RWPE2 (cell line): ENCODE results near the gene DTYMK.

Experiments
- ATAC-seq: fragments of 200-7000 bp; cut with Tn5 transposase; 3 replicates; pipeline ENCODE4 v1.9.1; 2021; ENCODE audit warnings: low read depth
- DNase-seq: peaks from one replicate; pipeline ENCODE4 v3.0.0-alpha.2; 2020; ENCODE audit warnings: low spot score
- H3K27ac ChIP-seq: fragments of 450-650 bp; 2 replicates; pipeline ENCODE4 v1.5.1; 2017; ENCODE audit warnings: mild to moderate bottlenecking; ENCODE audit not compliant: poor library complexity, severe bottlenecking
- H3K27me3 ChIP-seq: fragments of 250-450 bp; sonication (Bioruptor Pico); 2 replicates; pipeline ENCODE4 v1.5.1; 2021; ENCODE audit warnings: mild to moderate bottlenecking, moderate library complexity; ENCODE audit not compliant: insufficient read depth, poor library complexity, severe bottlenecking
- H3K36me3 ChIP-seq: fragments of 250-450 bp; sonication (Bioruptor Pico); 2 replicates; pipeline ENCODE4 v1.5.1; 2020; ENCODE audit warnings: low read depth, mild to moderate bottlenecking, moderate library complexity
- H3K4me1 ChIP-seq: fragments of 250-450 bp; sonication (Bioruptor Pico); 2 replicates; pipeline ENCODE4 v1.5.1; 2021; ENCODE audit warnings: mild to moderate bottlenecking, moderate library complexity; ENCODE audit not compliant: insufficient read depth, poor library complexity, severe bottlenecking
- H3K4me3 ChIP-seq: fragments of 250-450 bp; sonication (Bioruptor Pico); 2 replicates; pipeline ENCODE4 v1.5.1; 2021; ENCODE audit warnings: mild to moderate bottlenecking, moderate library complexity; ENCODE audit not compliant: severe bottlenecking
- H3K9me3 ChIP-seq: fragments of 250-450 bp; sonication (Bioruptor Pico); 2 replicates; pipeline ENCODE4 v1.5.1; 2021; ENCODE audit warnings: mild to moderate bottlenecking, moderate library complexity; ENCODE audit not compliant: severe bottlenecking
- CTCF ChIP-seq: fragments of 450-650 bp; IDR thresholded peaks from one replicate; pipeline ENCODE4 v1.5.1; 2017; ENCODE audit warnings: mild to moderate bottlenecking, moderate library complexity; ENCODE audit not compliant: poor library complexity, severe bottlenecking

The DTYMK gene

GRCh38 chr2:241670333-241671110, 16.1 kb downstream of the DTYMK start:
- DNase-seq, result no peak
- H3K27ac ChIP-seq, result no peak overlapping the region
- no peaks in the 10 kb centered on the region for H3K9me3 ChIP-seq
- peaks cover 25% of the 10 kb centered on the region for H3K36me3 ChIP-seq
- no peak for ATAC-seq
- no peak overlapping the region for H3K4me3 ChIP-seq
- no peaks in the 10 kb centered on the region for H3K27me3 ChIP-seq
- TF ChIP-seq CTCF, result no peak
- H3K4me1 ChIP-seq, result peaks cover 2% of the 10 kb centered on the region

DNA sequence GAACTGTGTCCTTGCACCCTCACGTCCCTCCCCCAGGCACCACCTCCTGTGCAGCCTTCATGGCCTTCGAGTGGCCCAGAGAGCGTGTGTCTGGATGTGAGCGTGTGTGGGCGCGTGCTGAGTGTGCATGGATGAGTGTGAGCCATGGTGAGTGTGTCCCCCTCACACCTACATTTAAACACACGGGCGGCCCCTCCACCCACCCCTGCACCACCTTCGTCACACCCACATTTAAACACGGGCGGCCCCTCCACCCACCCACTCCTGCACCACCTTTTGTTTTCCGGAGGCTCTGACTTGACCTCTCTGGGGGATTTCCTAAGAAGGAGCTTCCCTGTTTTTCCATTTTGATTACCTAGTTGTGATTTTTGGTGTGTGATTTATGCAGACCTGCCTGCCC, 17.8 kb downstream of the DTYMK start:
- TF ChIP-seq CTCF, result no peak
- no peak overlapping the region for H3K27ac ChIP-seq
- ATAC-seq (no peak), DNase-seq (no peak)
- H3K4me3 ChIP-seq, result no peak overlapping the region
- H3K36me3 ChIP-seq, result peaks cover 25% of the 10 kb centered on the region
- H3K4me1 ChIP-seq, result peaks cover 10% of the 10 kb centered on the region
- no peaks in the 10 kb centered on the region for H3K9me3 ChIP-seq
- no peaks in the 10 kb centered on the region for H3K27me3 ChIP-seq

GRCh38 chr2:241668354-241668753, 18.3 kb downstream of the DTYMK start:
- Histone ChIP-seq H3K4me3 (no peak overlapping the region), H3K36me3 (peaks cover 25% of the 10 kb centered on the region), H3K9me3 (no peaks in the 10 kb centered on the region), H3K27me3 (no peaks in the 10 kb centered on the region), H3K4me1 (peaks cover 10% of the 10 kb centered on the region), H3K27ac (no peak overlapping the region)
- no peak for TF ChIP-seq CTCF
- ATAC-seq (no peak), DNase-seq (no peak)

DNA sequence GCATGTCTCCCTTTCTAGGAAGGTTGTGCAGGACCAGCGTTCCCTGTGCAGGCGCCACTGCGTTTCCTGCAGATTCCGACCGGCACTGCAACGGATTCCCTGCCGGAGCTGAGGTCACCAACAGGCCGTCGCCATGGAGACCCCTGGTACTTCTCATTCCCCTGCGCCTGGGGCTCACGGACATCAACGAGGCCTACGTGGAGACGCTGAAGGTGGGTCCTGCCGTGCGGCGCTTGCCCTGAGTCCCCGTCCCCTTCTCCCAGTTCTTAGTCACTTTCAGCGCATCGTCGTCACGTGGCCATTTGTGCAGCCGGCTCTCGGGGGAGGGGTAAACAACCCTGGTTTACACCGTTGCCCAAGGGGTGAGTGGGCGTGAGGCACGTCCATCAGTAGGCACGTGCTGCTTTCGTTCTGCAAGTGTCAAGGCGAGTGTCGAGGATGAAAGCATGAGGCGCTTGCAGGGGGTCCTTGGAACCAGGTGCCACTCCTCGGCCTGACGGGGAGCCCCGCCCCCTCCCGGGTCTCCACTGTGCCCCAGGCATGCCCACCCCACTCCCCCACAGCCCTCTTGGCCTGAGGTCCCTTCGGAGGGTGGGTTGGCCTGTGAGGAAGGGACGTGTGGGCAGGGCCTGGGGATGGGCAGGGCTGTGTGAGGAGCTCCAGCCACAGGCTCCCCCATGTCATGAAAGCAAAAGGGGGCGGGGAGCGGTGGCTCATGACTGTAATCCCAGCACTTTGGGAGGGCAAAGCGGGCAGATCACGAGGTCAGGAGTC, 19.8 kb downstream of the DTYMK start:
- no peaks in the 10 kb centered on the region for H3K9me3 ChIP-seq
- ATAC-seq (no peak), DNase-seq (no peak)
- H3K27me3 ChIP-seq, result no peaks in the 10 kb centered on the region
- no peak for TF ChIP-seq CTCF
- H3K4me1 ChIP-seq, result peaks cover 10% of the 10 kb centered on the region
- H3K36me3 ChIP-seq, result peaks cover 20% of the 10 kb centered on the region
- no peak overlapping the region for H3K4me3 ChIP-seq
- no peak overlapping the region for H3K27ac ChIP-seq
